Vagina (tissue), 2 donors: ENCODE measurements around the gene TLE3. TPM values are rescaled to one million over a fixed set of nuclear protein-coding genes. Genes with fewer than 3 reads are reported as not detected.

ENCODE experiments used
- DNase-seq, 2 donors: peaks; one replicate each; pipeline ENCODE4 v3.0.0-alpha.2; 2017; ENCODE audit errors: extremely low spot score in 2 of 2
- H3K27ac ChIP-seq: fragments of 200-600 bp; sonication (generic); one replicate; pipeline ENCODE4 v1.5.1; 2019
- H3K27me3 ChIP-seq: fragments of 200-600 bp; sonication (generic); one replicate; pipeline ENCODE4 v1.5.1; 2019
- H3K36me3 ChIP-seq, 2 donors: fragments of 200-600 bp; sonication (generic); one replicate each; pipeline ENCODE4 v1.5.1; 2017 to 2019
- H3K4me1 ChIP-seq: fragments of 200-600 bp; sonication (generic); one replicate; pipeline ENCODE4 v1.5.1; 2019
- H3K4me3 ChIP-seq, 2 donors: fragments of 200-600 bp; sonication (generic); 1 replicate in 1 of 2; 2 replicates in 1 of 2; pipeline ENCODE4 v1.5.1; 2016 to 2019
- H3K9me3 ChIP-seq: fragments of 200-600 bp; sonication (generic); one replicate; pipeline ENCODE4 v1.5.1; 2019
- CTCF ChIP-seq, 3 experiments: fragments of 450-650 bp in 2 of 3; fragments of 200-600 bp in 1 of 3; sonication (generic) in 1 of 3; IDR thresholded peaks; one replicate each; pipeline ENCODE4 v1.5.1; 2017 to 2019; ENCODE audit warnings: antibody characterized with exemption in 3 of 3, mild to moderate bottlenecking in 2 of 3, moderate library complexity in 2 of 3
- POLR2A ChIP-seq, 2 donors: fragments of 450-650 bp; IDR thresholded peaks; one replicate each; pipeline ENCODE4 v1.6.1; 2017; ENCODE audit warnings: antibody characterized with exemption in 2 of 2, mild to moderate bottlenecking in 2 of 2, moderate library complexity in 2 of 2
- POLR2AphosphoS5 ChIP-seq, 2 donors: sonication (generic); formaldehyde crosslinking; IDR thresholded peaks; one replicate each; pipeline ENCODE4 v1.9.0; 2017; ENCODE audit warnings: antibody characterized with exemption in 2 of 2, mild to moderate bottlenecking in 2 of 2, low read depth in 1 of 2; ENCODE audit not compliant: insufficient read depth in 1 of 2
- intact Hi-C: fragments of 100-400 bp; cut with DNase I; formaldehyde crosslinking; loops from one replicate; pipeline ENCODE4 v1.15.1; 2023
- total RNA-seq: library from RNA; depleted of rRNA; stranded (reverse); fragments of >200 nt; gene quantifications from one replicate; pipeline ENCODE4 v1.2.3, GENCODE V29; 2016

Gene TLE3
- total RNA-seq, 1 donor from 2014 or later: 64.6 TPM

GRCh38 chr15:70059476-70060213, 38.1 kb downstream of the TLE3 start:
- DNase-seq: no peak
- Histone ChIP-seq H3K27me3 (no peaks in the 10 kb centered on the region), H3K27ac (no peak overlapping the region), H3K36me3 (peaks cover 0 to 74% of the 10 kb centered on the region in 2 donors), H3K4me1 (peaks cover 25% of the 10 kb centered on the region), H3K4me3 (no peak overlapping the region), H3K9me3 (no peaks in the 10 kb centered on the region)
- intact Hi-C loops: loop anchor here (5.0 kb wide), 1 partner anchor 38 kb away; the partner anchor contains the start of gene TLE3
- TF ChIP-seq POLR2AphosphoS5 (IDR thresholded peaks at IDR 0.05; ENCODE audit: insufficient read depth in 1 of 2, low read depth in 1 of 2) (no peak), CTCF (IDR thresholded peaks at IDR 0.05) (no peak), POLR2A (IDR thresholded peaks at IDR 0.05) (no peak)

GRCh38 chr15:70058642-70059360, 38.9 kb downstream of the TLE3 start:
- Histone ChIP-seq H3K36me3 (peaks cover 0 to 74% of the 10 kb centered on the region in 2 donors), H3K4me1 (peaks cover 22% of the 10 kb centered on the region), H3K27me3 (no peaks in the 10 kb centered on the region), H3K27ac (no peak overlapping the region), H3K9me3 (no peaks in the 10 kb centered on the region), H3K4me3 (no peak overlapping the region)
- intact Hi-C loops: no loop called here
- DNase-seq: no peak
- TF ChIP-seq CTCF (IDR thresholded peaks at IDR 0.05): no peak
- TF ChIP-seq POLR2A (IDR thresholded peaks at IDR 0.05): no peak
- no peak for TF ChIP-seq POLR2AphosphoS5 (IDR thresholded peaks at IDR 0.05; ENCODE audit: insufficient read depth in 1 of 2, low read depth in 1 of 2)

- Histone ChIP-seq H3K4me1 (peaks cover 16% of the 10 kb centered on the region), H3K36me3 (peaks cover 0 to 81% of the 10 kb centered on the region in 2 donors), H3K27me3 (no peaks in the 10 kb centered on the region), H3K4me3 (no peak overlapping the region), H3K27ac (no peak overlapping the region), H3K9me3 (no peaks in the 10 kb centered on the region)
- TF ChIP-seq CTCF (IDR thresholded peaks at IDR 0.05) (no peak), POLR2AphosphoS5 (IDR thresholded peaks at IDR 0.05; ENCODE audit: insufficient read depth in 1 of 2, low read depth in 1 of 2) (no peak)
- DNase-seq: no peak
- intact Hi-C loops: no loop called here
Measured at GRCh38 chr15:70057931-70058641, 39.6 kb downstream of the TLE3 start.

GRCh38 chr15:70056091-70056680, 41.5 kb downstream of the TLE3 start:
- no peaks in the 10 kb centered on the region for H3K9me3 ChIP-seq
- intact Hi-C loops: no loop called here
- H3K27me3 ChIP-seq: no peaks in the 10 kb centered on the region
- H3K27ac ChIP-seq: no peak overlapping the region
- no peak for TF ChIP-seq CTCF (IDR thresholded peaks at IDR 0.05)
- TF ChIP-seq POLR2AphosphoS5 (IDR thresholded peaks at IDR 0.05; ENCODE audit: insufficient read depth in 1 of 2, low read depth in 1 of 2): no peak
- TF ChIP-seq POLR2A (IDR thresholded peaks at IDR 0.05): no peak
- H3K4me3 ChIP-seq: no peak overlapping the region
- H3K4me1 ChIP-seq: no peaks in the 10 kb centered on the region
- no peak for DNase-seq
- peaks cover 0 to 95% of the 10 kb centered on the region in 2 donors for H3K36me3 ChIP-seq
